HEK293 (cell line): ENCODE data around the gene ABL2.
"Not testable (repeated sequence)": the region's sequence is repeated elsewhere in the genome, so short reads cannot be mapped to it uniquely, and the experiment has no call there.

Experiments
- CTCF ChIA-PET: fragments of 350-600 bp; formaldehyde crosslinking; extraction: SDS; loops from one replicate; lab custom pipeline; 2021; ENCODE audit warnings: antibody characterized with exemption; lab: Yijun Ruan, JAX
- POLR2A ChIA-PET: fragments of 300-600 bp; formaldehyde crosslinking; extraction: SDS; loops from one replicate; lab custom pipeline; 2020; ENCODE audit warnings: antibody characterized with exemption, inconsistent platforms; lab: Yijun Ruan, JAX
- H3K27ac ChIP-seq: fragments of 200-500 bp; sonication (Bioruptor generic); 2 replicates; pipeline ENCODE4 v1.5.1; 2014; ENCODE audit warnings: low read depth, low read length, control low read depth, inconsistent platforms; ENCODE audit errors: extremely low read depth
- H3K36me3 ChIP-seq, 2 experiments: fragments of 200-500 bp in 1 of 2; sonication (Bioruptor generic) in 1 of 2; 1 replicate in 1 of 2; 2 replicates in 1 of 2; pipeline ENCODE4 v1.5.1; 2014 to 2017; ENCODE audit warnings: inconsistent platforms in 2 of 2, low read length in 2 of 2; ENCODE audit not compliant: control insufficient read depth in 2 of 2, insufficient read depth in 1 of 2
- H3K4me1 ChIP-seq: fragments of 200-500 bp; sonication (Bioruptor generic); 2 replicates; pipeline ENCODE4 v1.5.1; 2014; ENCODE audit warnings: mild to moderate bottlenecking, low read length, inconsistent platforms; ENCODE audit not compliant: control insufficient read depth, insufficient read depth
- H3K4me3 ChIP-seq: 2 replicates; pipeline ENCODE4 v1.5.1; 2011; ENCODE audit warnings: low read depth, mild to moderate bottlenecking, control low read depth, low read length, moderate library complexity
- H3K9me3 ChIP-seq: fragments of 200-500 bp; sonication (Bioruptor generic); 2 replicates; pipeline ENCODE4 v1.5.1; 2014; ENCODE audit warnings: low read depth, low read length, inconsistent platforms; ENCODE audit not compliant: control insufficient read depth, insufficient read depth
- BCL11B ChIP-seq: fragments of 450-650 bp; formaldehyde crosslinking; IDR thresholded peaks from 2 replicates; pipeline ENCODE4 v1.5.1; 2016; ENCODE audit warnings: low read depth, missing biosample characterization, missing genetic modification characterization
- GLI4 ChIP-seq: fragments of 450-650 bp; formaldehyde crosslinking; IDR thresholded peaks from 2 replicates; pipeline ENCODE4 v1.5.1; 2016; ENCODE audit warnings: missing biosample characterization, missing genetic modification characterization
- KLF1 ChIP-seq: fragments of 450-650 bp; formaldehyde crosslinking; IDR thresholded peaks from 2 replicates; pipeline ENCODE4 v1.5.1; 2016; ENCODE audit warnings: missing biosample characterization, missing genetic modification characterization
- MYNN ChIP-seq: fragments of 450-650 bp; formaldehyde crosslinking; IDR thresholded peaks from 2 replicates; pipeline ENCODE4 v1.5.1; 2016; ENCODE audit warnings: missing biosample characterization, missing genetic modification characterization, borderline replicate concordance
- SCRT2 ChIP-seq: fragments of 450-650 bp; formaldehyde crosslinking; IDR thresholded peaks from 2 replicates; pipeline ENCODE4 v1.5.1; 2016; ENCODE audit warnings: missing biosample characterization, missing genetic modification characterization
- TRIM28 ChIP-seq: IDR thresholded peaks from 2 replicates; pipeline ENCODE4 v1.6.1; 2011; ENCODE audit warnings: low read length, control low read depth, borderline replicate concordance
- ZEB2 ChIP-seq: fragments of 450-650 bp; formaldehyde crosslinking; IDR thresholded peaks from 2 replicates; pipeline ENCODE4 v1.5.1; 2016; ENCODE audit warnings: missing biosample characterization, missing genetic modification characterization
- ZNF121 ChIP-seq: fragments of 450-650 bp; formaldehyde crosslinking; IDR thresholded peaks from 2 replicates; pipeline ENCODE4 v1.5.1; 2016; ENCODE audit warnings: missing biosample characterization, missing genetic modification characterization
- ZNF23 ChIP-seq: fragments of 450-650 bp; formaldehyde crosslinking; IDR thresholded peaks from 2 replicates; pipeline ENCODE4 v1.5.1; 2016; ENCODE audit warnings: missing biosample characterization, missing genetic modification characterization, borderline replicate concordance
- ZNF248 ChIP-seq: fragments of 450-650 bp; formaldehyde crosslinking; IDR thresholded peaks from 2 replicates; pipeline ENCODE4 v1.5.1; 2017; ENCODE audit warnings: missing biosample characterization, missing genetic modification characterization
- ZNF274 ChIP-seq, 2 experiments: fragments of 200-500 bp in 1 of 2; fragments of 450-650 bp in 1 of 2; sonication (Bioruptor generic) in 1 of 2; formaldehyde crosslinking in 1 of 2; IDR thresholded peaks; 2 replicates each; pipeline versions ENCODE4 v1.5.1 to v1.6.1; 2014 to 2016; ENCODE audit warnings: borderline replicate concordance in 1 of 2, inconsistent platforms in 1 of 2, low read length in 1 of 2, missing biosample characterization in 1 of 2, missing genetic modification characterization in 1 of 2
- ZNF366 ChIP-seq: fragments of 450-650 bp; formaldehyde crosslinking; conservative IDR thresholded peaks from 2 replicates; pipeline ENCODE4 v1.5.1; 2016; ENCODE audit warnings: missing biosample characterization, missing genetic modification characterization
- ZNF501 ChIP-seq: fragments of 450-650 bp; formaldehyde crosslinking; IDR thresholded peaks from 2 replicates; pipeline ENCODE4 v1.5.1; 2016; ENCODE audit warnings: missing biosample characterization, missing genetic modification characterization
- ZNF530 ChIP-seq: fragments of 450-650 bp; formaldehyde crosslinking; IDR thresholded peaks from 2 replicates; pipeline ENCODE4 v1.5.1; 2016; ENCODE audit warnings: low read depth, missing biosample characterization, missing genetic modification characterization
- ZNF571 ChIP-seq: fragments of 450-650 bp; formaldehyde crosslinking; IDR thresholded peaks from 2 replicates; pipeline ENCODE4 v1.5.0; 2017; ENCODE audit warnings: missing biosample characterization, missing genetic modification characterization
- ZNF660 ChIP-seq: fragments of 450-650 bp; IDR thresholded peaks from 2 replicates; pipeline ENCODE4 v1.5.1; 2018; ENCODE audit warnings: missing biosample characterization, mild to moderate bottlenecking, missing genetic modification characterization
- ZNF664 ChIP-seq: fragments of 450-650 bp; formaldehyde crosslinking; IDR thresholded peaks from 2 replicates; pipeline ENCODE4 v1.5.1; 2016; ENCODE audit warnings: missing biosample characterization, missing genetic modification characterization
- ZNF677 ChIP-seq: fragments of 450-650 bp; IDR thresholded peaks from 2 replicates; pipeline ENCODE4 v1.5.0; 2018; ENCODE audit warnings: missing biosample characterization, mild to moderate bottlenecking, missing genetic modification characterization, moderate library complexity
- ZNF785 ChIP-seq: fragments of 450-650 bp; formaldehyde crosslinking; IDR thresholded peaks from 2 replicates; pipeline ENCODE4 v1.5.1; 2016; ENCODE audit warnings: missing biosample characterization, missing genetic modification characterization
- ZNF837 ChIP-seq: fragments of 450-650 bp; formaldehyde crosslinking; IDR thresholded peaks from 2 replicates; pipeline ENCODE4 v1.5.1; 2016; ENCODE audit warnings: missing biosample characterization, missing genetic modification characterization
- ZSCAN16 ChIP-seq: fragments of 450-650 bp; formaldehyde crosslinking; IDR thresholded peaks from 2 replicates; pipeline ENCODE4 v1.5.1; 2016; ENCODE audit warnings: missing biosample characterization, missing genetic modification characterization
- ZSCAN30 ChIP-seq: fragments of 450-650 bp; IDR thresholded peaks from 2 replicates; pipeline ENCODE4 v1.5.1; 2018; ENCODE audit warnings: missing biosample characterization, mild to moderate bottlenecking, missing genetic modification characterization, moderate library complexity
- TF ChIP-seq, protein P1 (sequence below): fragments of 450-650 bp; formaldehyde crosslinking; IDR thresholded peaks from 2 replicates; pipeline ENCODE4 v1.5.1; 2016; ENCODE audit warnings: missing biosample characterization, missing genetic modification characterization
- TF ChIP-seq, protein P2 (sequence below): fragments of 450-650 bp; formaldehyde crosslinking; IDR thresholded peaks from 2 replicates; pipeline ENCODE4 v1.5.1; 2016; ENCODE audit warnings: missing biosample characterization, missing genetic modification characterization

Gene ABL2

DNA sequence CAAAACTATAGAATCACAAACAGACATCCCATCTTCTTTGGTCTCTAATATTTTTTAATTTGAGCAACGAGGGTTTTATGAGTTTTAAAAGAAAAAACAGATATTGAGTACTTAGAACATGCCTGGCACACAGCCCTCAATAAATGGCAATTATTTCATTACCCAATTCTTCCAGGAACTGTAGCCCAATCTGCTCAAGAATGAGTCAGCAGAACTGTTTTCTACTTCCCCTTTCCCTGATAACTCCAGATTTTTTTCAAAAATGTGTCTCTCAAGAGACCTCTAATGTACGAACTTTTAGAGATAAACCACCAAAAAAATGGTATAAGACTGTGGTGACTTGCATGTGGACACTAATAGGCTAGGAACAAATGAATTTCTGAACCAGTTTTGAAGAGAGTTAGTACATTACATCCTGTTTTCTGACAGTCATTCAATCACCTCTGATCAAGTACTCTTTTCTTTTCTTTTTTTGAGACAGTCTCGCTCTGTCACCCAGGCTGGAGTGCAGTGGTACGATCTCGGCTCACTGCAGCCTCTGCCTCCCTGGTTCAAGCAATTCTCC is 11.5 kb downstream of the ABL2 start (continued):
- TF ChIP-seq KLF1 (tag by site-specific recombination): no peak
- TF ChIP-seq ZNF501 (tag by site-specific recombination): no peak
- TF ChIP-seq ZNF660 (tag by site-specific recombination): no peak
- TF ChIP-seq GLI4 (tag by site-specific recombination): no peak
- TF ChIP-seq ZNF571 (tag by site-specific recombination): no peak

DNA sequence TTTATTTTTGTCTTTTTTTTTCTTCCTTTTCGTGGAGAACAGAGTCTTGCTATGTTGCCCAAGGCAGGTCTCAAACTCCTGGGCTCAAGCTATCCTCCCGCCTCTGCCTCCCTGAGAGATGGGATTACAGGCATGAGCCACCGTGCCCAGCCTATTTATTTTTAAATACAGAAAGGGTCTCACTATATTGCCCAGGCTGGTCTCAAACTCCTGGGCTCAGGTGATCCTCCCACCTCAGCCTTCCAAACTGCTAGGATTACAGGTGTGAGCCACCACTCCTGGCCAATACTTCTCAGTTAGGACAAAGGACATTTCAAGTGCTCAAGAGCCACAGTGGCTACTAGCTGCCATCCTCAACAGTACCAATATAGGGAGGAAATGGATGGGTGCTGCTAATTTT is 16.2 kb downstream of the ABL2 start:
- H3K36me3 ChIP-seq, CTCF ChIA-PET, H3K9me3 ChIP-seq, POLR2A ChIA-PET, H3K27ac ChIP-seq, H3K4me3 ChIP-seq: not testable (repeated sequence)
- peak; percentile 58; the same call in 1 of the 2 replicates for TF ChIP-seq ZNF121 (tag by site-specific recombination)
- peaks cover 10% of the 10 kb centered on the region; the same call in 1 of the 2 replicates for H3K4me1 ChIP-seq

DNA sequence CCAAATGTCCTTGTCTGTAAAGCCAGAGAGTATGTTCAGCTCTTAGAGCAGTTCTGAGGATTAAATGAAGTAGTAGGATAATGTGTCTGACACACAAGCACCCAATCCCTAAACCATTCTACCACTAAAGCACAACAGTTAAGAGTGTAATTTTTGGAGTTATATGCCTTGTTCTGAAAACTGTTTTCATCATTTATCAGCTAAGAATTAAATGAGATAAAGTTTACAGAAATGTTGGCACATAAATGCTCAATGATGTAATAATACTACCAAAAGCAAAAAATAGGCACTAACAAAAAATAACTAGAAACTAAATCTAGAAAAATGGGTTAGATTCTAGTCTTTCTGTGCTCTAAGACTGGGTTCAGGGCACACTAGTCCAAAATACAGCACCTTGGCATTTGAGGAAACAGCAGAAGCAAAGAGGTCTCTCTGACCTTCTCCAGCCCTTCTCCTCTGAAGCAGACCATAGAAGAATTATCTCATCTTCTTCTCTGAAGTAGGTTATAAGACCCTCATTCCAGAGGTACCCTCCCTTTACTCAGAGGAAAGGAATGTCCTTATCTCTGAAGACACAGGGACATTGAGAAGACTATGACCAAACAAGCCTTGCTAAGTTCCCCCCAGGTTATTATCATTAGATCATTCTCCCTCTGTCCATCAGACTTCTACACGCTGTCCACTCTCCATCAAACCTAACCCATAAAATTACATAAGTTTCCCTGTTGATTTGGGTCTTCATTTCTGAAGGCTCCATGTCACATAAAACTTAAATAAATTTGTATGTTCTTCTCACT is 20.6 kb downstream of the ABL2 start:
- no peak overlapping the region for H3K4me3 ChIP-seq
- H3K4me1 ChIP-seq: peaks cover 10% of the 10 kb centered on the region; the same call in 1 of the 2 replicates
- ChIA-PET POLR2A (interaction anchor here (0.6 kb wide), 1 partner anchor 15 kb away, joined by 6 read pairs; no protein-coding TSS in a partner anchor), CTCF (interaction anchor here (0.5 to 1.1 kb wide), 7 partner anchors 14 to 127 kb away, joined by 3 to 4 read pairs (median 3); partner anchors contain the start of gene TOR3A)
- H3K27ac ChIP-seq: no peak overlapping the region
- H3K36me3 ChIP-seq: no peaks in the 10 kb centered on the region; a peak in 1 of 3 replicates
- H3K9me3 ChIP-seq: no peaks in the 10 kb centered on the region
- TF ChIP-seq ZNF785 (tag by site-specific recombination) (no peak), ZEB2 (tag by site-specific recombination) (0 out of 2 replicates have a peak, but pooled peaks have one; percentile 43), ZNF677 (tag by site-specific recombination) (peak; percentile 45; the same call in 1 of the 2 replicates), TRIM28 (no peak), MYNN (tag by site-specific recombination) (no peak), ZSCAN16 (tag by site-specific recombination) (no peak), ZNF274 (IDR thresholded peaks at IDR 0.05; ENCODE audit: low read length) (no peak), ZNF274 (tag by site-specific recombination; IDR thresholded peaks at IDR 0.05; ENCODE audit: borderline replicate concordance) (no peak), ZSCAN30 (no peak), ZNF530 (tag by site-specific recombination) (no peak), BCL11B (tag by site-specific recombination) (0 out of 2 replicates have a peak, but pooled peaks have one; percentile 22), ZNF366 (tag by site-specific recombination) (0 out of 2 replicates have a peak, but pooled peaks have one; percentile 28), ZNF837 (tag by site-specific recombination) (no peak), SCRT2 (tag by site-specific recombination) (no peak), ZNF664 (tag by site-specific recombination) (peak; percentile 94), ZNF248 (no peak), ZNF23 (tag by site-specific recombination) (no peak)
- TF ChIP-seq, protein P1, sequence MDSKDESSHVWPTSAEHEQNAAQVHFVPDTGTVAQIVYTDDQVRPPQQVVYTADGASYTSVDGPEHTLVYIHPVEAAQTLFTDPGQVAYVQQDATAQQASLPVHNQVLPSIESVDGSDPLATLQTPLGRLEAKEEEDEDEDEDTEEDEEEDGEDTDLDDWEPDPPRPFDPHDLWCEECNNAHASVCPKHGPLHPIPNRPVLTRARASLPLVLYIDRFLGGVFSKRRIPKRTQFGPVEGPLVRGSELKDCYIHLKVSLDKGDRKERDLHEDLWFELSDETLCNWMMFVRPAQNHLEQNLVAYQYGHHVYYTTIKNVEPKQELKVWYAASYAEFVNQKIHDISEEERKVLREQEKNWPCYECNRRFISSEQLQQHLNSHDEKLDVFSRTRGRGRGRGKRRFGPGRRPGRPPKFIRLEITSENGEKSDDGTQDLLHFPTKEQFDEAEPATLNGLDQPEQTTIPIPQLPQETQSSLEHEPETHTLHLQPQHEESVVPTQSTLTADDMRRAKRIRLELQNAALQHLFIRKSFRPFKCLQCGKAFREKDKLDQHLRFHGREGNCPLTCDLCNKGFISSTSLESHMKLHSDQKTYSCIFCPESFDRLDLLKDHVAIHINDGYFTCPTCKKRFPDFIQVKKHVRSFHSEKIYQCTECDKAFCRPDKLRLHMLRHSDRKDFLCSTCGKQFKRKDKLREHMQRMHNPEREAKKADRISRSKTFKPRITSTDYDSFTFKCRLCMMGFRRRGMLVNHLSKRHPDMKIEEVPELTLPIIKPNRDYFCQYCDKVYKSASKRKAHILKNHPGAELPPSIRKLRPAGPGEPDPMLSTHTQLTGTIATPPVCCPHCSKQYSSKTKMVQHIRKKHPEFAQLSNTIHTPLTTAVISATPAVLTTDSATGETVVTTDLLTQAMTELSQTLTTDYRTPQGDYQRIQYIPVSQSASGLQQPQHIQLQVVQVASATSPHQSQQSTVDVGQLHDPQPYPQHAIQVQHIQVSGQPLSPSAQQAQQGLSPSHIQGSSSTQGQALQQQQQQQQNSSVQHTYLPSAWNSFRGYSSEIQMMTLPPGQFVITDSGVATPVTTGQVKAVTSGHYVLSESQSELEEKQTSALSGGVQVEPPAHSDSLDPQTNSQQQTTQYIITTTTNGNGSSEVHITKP (tag by site-specific recombination): peak; percentile 30; the same call in 1 of the 2 replicates
- TF ChIP-seq, protein P2, sequence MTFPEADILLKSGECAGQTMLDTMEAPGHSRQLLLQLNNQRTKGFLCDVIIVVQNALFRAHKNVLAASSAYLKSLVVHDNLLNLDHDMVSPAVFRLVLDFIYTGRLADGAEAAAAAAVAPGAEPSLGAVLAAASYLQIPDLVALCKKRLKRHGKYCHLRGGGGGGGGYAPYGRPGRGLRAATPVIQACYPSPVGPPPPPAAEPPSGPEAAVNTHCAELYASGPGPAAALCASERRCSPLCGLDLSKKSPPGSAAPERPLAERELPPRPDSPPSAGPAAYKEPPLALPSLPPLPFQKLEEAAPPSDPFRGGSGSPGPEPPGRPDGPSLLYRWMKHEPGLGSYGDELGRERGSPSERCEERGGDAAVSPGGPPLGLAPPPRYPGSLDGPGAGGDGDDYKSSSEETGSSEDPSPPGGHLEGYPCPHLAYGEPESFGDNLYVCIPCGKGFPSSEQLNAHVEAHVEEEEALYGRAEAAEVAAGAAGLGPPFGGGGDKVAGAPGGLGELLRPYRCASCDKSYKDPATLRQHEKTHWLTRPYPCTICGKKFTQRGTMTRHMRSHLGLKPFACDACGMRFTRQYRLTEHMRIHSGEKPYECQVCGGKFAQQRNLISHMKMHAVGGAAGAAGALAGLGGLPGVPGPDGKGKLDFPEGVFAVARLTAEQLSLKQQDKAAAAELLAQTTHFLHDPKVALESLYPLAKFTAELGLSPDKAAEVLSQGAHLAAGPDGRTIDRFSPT: 0 out of 2 replicates have a peak, but pooled peaks have one; percentile 48
